Right hindlimb (tissue), 1 donor: ENCODE results near the gene CEACAM18.
"Not testable (repeated sequence)": the region's sequence is repeated elsewhere in the genome, so short reads cannot be mapped to it uniquely, and the experiment has no call there.

ENCODE experiments used
- DNase-seq: peaks from one replicate; pipeline ENCODE4 v3.0.0-alpha.2; 2018

The CEACAM18 gene

DNA sequence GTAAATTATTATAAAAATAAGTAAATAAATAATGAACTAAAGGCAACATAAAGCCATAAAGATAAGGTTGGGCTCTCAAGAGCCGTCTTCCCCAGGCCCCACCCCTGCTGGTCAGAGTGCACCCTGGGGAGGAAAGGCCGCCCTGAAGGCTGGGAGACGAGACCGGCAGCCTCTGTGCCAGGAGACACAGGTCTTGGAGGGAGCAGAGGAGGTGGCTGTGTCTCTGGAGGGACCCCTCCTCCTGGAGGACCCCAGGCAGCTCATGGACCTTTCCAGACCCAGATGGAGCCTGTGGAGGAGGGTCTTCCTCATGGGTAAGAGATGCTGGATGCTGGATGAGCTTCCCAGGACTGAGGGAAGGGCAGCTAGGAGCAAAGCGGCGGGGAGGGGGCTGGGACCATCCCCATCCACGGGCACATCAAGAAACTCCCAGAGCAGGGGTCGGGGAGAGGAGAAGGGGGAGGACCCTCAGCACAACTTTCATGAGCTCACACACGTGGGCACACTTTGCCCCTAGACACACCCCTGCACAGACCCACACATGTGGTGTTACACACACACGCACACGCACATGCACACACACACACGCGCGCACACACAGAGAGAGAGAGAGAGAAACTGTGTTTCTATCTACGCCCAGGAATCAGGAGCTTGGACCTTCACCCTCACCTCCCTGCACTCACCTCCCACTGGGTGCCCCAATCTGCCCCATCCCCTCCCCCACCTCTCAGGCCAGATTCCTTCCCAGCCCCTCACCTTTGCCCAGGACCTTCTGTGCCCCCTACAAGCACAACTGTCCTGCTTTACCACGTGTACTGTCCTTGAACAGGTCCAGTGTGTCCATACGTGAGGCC, at the start of gene CEACAM18:
Gene CEACAM18 (plus strand): TSS at position 159 of the 854 bp plus-strand sequence.
- DNase-seq = no peak

- no peak for DNase-seq
Observed at GRCh38 chr19:51430221-51430620, 48.1 kb upstream of the CEACAM18 start.

DNA sequence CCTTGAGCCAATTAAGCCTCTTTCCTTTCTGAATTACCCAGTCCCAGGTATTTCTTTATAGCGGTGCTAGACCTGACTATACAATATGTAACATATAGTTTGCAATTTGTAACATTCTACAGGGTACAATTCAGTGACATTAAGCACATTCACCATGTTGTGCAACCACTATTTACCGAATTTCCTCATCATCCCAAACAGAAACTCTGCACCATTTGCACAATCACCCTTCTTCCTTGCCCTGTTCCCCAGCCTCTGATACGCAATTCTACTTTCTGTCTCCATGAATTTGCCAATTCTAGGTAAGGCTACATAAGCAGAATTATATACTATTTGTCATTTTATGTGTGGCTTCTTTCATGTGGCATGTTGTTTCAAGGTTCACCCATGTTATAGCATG, 47.2 kb upstream of the CEACAM18 start:
- no peak for DNase-seq

DNA sequence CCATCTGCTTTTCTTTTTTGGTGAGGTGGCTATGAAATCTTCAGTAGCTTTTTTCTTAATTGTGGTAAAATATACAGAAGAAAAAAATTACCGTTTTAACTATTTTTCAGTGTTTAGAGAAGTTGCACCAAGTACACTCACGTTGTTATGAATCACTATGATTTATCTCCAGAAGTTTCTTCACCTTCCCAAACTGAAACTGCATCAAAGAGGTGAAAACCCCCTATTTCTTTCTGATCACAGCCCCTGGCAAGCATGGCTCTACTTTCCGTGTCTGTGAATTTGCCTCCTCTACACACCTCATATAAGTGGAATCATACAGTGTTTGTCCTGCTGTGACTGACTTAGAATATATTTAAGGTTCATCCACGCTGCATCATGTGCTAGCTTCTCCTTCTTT, 45.3 kb upstream of the CEACAM18 start:
- DNase-seq = no peak

GRCh38 chr19:51434456-51434855, 43.9 kb upstream of the CEACAM18 start:
- DNase-seq = no peak

GRCh38 chr19:51439021-51439465, 39.3 kb upstream of the CEACAM18 start:
- DNase-seq = no peak

GRCh38 chr19:51440052-51440451, 38.3 kb upstream of the CEACAM18 start:
- no peak for DNase-seq

DNA sequence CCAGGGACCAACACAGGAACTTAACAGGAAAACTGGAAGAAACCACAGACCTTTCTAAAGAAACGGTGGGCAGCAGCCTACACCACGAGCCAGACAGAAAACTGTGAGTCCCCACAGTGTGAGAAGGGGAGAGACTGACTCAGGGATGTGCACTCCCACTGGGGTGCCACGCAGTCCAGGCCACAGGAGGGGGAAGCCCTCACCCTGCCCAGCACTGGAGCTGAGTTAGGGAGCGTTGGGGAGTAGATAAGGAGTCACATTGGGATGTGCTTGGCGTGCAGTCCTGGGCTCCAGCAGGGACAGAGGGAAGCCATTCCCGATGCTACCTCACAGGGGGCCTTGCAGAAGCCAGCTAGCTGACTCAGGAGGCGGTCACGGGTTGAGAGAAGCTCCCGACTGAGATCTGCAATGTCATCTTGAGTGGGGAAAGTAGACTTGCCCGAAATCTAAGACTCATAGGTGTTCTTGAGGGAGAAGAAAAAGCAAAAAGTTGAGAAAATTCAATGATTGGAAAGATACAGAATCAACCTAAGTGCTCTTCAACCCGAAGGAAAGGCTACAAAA, 37.4 kb upstream of the CEACAM18 start:
- DNase-seq = no peak

- no peak for DNase-seq
Observed at GRCh38 chr19:51441410-51442390, 36.6 kb upstream of the CEACAM18 start.

DNA sequence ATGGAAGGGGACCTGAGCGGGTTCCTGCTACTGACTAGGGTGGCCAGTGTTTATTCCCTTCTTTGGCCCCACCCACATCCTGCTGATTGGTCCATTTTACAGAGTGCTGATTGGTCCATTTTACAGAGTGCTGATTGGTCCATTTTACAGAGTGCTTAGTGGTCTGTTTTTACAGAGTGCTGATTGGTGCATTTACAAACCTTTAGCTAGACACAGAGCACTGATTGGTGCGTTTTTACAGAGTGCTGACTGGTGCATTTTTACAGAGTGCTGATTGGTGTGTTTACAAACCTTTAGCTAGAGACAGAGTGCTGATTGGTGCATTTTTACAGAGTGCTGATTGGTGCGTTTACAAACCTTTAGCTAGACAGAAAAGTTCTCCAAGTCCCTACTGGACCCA, 30.8 kb upstream of the CEACAM18 start:
- DNase-seq = not testable (repeated sequence)

DNA sequence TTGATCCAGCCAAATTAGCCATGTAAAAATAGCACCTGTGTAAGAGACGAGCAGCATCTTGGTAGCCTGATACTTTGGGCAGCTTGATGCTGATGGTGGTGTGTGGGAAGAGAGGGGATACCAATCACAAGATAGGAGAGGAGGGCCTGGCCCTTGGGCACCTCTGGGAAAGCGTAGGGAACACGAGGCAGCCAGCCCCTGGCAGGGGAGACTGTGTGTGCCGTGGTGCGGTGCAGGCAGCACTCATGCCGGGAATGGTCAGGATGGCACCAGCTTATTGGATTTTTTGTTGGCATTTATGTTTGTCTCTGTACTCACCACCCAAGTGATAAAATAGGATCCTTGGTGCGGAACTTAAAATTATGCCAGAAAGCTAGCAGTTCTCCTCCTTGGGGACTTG, 30.3 kb upstream of the CEACAM18 start:
- DNase-seq = no peak

DNA sequence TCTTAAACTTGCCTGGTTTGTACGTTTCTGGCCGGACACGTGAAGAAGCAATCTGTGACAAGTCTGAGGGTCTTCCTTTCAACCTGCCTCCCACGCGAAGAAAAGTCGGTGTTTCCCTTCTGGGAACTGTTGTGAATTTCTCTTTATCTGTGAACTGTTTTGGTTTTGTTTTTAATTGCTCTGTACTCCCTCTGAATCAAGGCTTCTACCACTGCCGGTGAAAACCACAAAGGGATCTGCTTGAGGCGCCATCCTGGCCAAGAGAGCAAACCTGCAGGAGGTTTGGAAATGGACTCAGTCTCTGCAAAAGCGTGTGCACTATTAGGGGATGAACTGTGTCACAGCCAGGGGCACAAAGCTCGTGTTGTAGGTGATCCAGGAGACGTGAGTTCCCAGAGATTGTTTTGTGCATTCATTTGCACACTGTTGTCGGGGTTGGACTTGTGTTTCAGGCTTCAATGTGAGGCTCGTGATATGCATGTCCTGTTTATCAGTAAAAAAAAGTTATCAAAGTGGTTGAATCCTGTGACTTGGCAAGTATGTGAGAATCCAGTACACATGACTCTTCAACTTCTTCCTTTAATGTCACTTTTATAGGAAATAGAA, 29.8 kb upstream of the CEACAM18 start:
- DNase-seq = no peak

DNA sequence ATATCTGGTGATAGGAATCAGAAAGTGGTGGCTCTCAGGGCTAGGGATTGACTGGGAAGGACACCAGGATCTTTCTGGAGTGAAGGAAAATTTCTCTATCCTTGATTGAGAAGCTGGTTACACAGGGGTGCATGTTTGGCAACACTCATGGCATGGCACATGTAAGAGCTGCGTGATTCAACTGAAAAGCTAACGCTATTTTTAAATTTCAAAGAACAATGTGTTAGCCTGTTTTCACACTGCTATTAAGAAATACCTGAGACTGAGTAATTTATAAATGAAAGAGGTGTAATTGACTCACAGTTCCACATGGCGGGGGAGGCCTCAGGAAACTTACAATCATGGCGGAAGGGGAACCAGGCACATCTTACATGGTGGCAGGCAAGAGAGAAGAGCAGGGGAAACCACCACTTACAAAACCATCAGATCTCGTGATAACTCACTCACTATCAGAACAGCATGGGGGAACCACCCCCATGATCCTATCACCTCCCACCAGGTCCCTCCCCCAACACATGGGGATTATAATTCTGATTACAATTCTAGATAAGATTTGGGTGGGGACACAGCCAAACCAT, 27.5 kb upstream of the CEACAM18 start:
- DNase-seq = no peak

DNA sequence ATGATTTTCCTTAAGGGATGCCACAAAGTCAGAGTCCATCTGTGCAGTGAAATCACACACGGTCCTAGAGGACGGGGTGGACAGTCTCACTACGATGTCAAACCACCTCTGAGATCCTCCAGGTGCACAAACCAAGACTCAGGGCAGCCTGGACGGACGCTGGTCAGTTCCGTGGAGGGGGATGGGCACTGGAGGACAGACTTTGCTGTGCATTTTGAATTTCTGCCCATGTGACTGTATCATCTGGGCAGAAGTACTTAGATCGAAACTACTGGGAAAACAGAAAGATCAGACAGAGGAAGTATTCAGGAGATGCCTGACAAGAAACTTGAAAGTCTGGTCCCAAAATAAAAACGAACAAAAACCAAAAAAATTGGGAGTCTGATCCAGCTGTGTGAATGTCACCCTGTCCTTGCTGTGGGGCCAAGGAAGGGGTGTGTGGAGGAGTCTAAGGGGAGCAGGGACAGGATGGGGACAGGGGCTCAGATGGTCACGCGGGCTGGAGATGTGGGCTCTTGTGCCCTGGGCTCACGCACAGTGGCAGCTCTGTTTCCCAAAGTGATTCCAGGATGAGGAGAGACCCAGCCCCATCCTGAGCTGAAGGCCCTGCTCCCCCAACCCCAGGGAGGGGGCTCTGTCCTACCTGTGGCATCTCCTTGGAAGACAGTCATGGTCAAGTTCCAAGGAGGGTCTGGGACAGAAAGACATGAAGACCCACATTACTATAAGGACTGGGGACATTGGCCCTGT, 21.6 kb upstream of the CEACAM18 start:
- DNase-seq = no peak

DNA sequence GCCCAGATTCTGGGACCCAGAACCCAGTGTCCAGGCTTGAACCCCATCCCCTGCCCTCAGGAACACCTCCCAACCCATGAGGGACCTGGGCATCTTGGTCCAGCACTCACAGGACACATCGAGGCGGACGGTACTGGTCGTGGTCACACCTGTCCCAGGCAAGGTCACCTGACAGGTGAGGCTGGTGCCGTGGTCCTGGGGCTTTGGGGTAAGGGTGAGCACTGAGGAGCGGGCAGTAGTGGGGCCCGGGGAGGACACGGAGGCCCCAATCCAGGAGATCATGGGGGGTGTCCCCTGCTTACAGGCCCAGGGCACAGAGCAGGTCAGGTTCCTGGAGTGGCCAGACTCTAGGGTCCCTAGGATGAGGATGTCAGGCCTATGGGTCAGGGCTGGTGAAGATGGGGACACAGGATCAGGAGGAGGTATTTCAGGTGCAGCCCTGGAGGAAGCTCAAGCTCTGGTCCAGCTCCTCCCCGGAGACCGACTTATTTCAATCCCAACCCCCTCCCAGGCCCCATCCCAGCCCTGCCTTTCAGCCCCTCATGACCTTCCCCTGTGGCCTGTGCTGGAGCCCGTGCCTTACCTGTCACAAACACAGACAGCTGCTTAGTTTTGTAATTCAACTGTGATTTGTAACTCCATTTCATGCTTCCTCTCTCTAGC, 20.9 kb upstream of the CEACAM18 start:
- no peak for DNase-seq

DNA sequence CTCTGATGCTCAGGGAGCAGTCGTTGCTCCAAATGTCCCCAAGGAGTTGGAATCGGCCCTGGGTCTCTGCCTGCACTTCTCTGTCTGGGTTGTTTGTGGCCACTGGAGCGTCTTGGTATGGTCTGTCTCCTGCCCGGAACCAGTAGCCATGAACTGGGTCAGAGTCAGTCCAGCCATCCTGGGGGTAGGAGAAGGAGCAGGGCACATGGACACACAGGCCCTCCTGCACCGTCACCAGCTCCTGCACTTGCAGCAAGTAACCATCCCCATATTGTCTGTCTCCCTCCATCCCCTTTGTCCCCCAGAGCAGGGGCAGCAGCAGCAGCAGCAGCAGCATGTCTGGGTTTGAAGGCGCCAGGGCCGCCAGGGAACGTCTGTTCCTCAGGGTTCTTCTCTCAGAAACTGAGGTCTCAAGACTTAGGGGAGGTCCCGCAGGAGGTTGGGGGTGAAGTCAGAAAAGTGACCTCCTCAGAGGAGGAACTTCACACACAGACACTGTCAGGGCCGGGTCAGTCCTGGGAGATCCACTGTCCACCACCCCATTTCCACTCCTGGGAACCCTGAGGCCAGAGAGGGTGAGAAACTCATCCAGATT, 20.2 kb upstream of the CEACAM18 start, which contains the start of gene SIGLEC8:
Gene SIGLEC8 (minus strand): TSS at position 404 of the 595 bp plus-strand sequence. CDS start 67 bp downstream, at position 337.
- DNase-seq = no peak

GRCh38 chr19:51458899-51459505, 19.3 kb upstream of the CEACAM18 start:
- no peak for DNase-seq

GRCh38 chr19:51460164-51460992, 18.0 kb upstream of the CEACAM18 start:
- DNase-seq = no peak

- DNase-seq = no peak
Observed at GRCh38 chr19:51461723-51462161, 16.6 kb upstream of the CEACAM18 start.
